GM04503 (cell line): ENCODE data around the gene TRIM3.

Source experiments
- DNase-seq: peaks from one replicate; pipeline ENCODE4 v3.0.0-alpha.2; 2012; ENCODE audit warnings: low read depth

Gene TRIM3

GRCh38 chr11:6480299-6480914 lies 6.7 kb upstream of the TRIM3 start:
- DNase-seq = no peak

- DNase-seq = no peak
These were observed 2.8 kb upstream of the TRIM3 start for GRCh38 chr11:6476571-6476970.

GRCh38 chr11:6475936-6476335 lies 2.2 kb upstream of the TRIM3 start:
- no peak for DNase-seq

- no peak for DNase-seq
These were observed 1.2 kb upstream of the TRIM3 start for GRCh38 chr11:6474806-6475500.

- no peak for DNase-seq
These were observed 662 bp upstream of the TRIM3 start for GRCh38 chr11:6474413-6474792.

- no peak for DNase-seq
These were observed 807 bp downstream of the TRIM3 start for GRCh38 chr11:6472934-6473333.

GRCh38 chr11:6469599-6469998 lies 4.1 kb downstream of the TRIM3 start:
- DNase-seq = no peak

GRCh38 chr11:6468712-6469495 lies 4.8 kb downstream of the TRIM3 start:
- no peak for DNase-seq

GRCh38 chr11:6459099-6459450 lies 14.7 kb downstream of the TRIM3 start:
- no peak for DNase-seq

GRCh38 chr11:6458352-6459098 lies 15.2 kb downstream of the TRIM3 start:
- DNase-seq = no peak

GRCh38 chr11:6457581-6458320 lies 16.0 kb downstream of the TRIM3 start:
- no peak for DNase-seq

- DNase-seq = no peak
These were observed 17.2 kb downstream of the TRIM3 start for GRCh38 chr11:6456361-6457073.

- no peak for DNase-seq
These were observed 18.7 kb downstream of the TRIM3 start for GRCh38 chr11:6455070-6455469.

- no peak for DNase-seq
These were observed 20.6 kb downstream of the TRIM3 start for GRCh38 chr11:6453152-6453551.

- no peak for DNase-seq
These were observed 21.5 kb downstream of the TRIM3 start for GRCh38 chr11:6452219-6452618.

- no peak for DNase-seq
These were observed 25.2 kb downstream of the TRIM3 start for GRCh38 chr11:6448574-6448973.

- DNase-seq = no peak
These were observed 30.3 kb downstream of the TRIM3 start for GRCh38 chr11:6443269-6444003.

- DNase-seq = no peak
These were observed 31.3 kb downstream of the TRIM3 start for GRCh38 chr11:6442441-6442840.

GRCh38 chr11:6440906-6441358 lies 32.8 kb downstream of the TRIM3 start, which contains the start of gene HPX:
TSS of gene HPX (minus strand) at chr11:6440987. CDS start at chr11:6440963, 24 bp downstream.
- DNase-seq = no peak

- no peak for DNase-seq
These were observed 34.7 kb downstream of the TRIM3 start for GRCh38 chr11:6438979-6439571.
